Neural crest cell (in vitro differentiated cells): ENCODE results near the gene NAV2. TPM values are rescaled to one million over a fixed set of nuclear protein-coding genes. Genes with fewer than 3 reads are reported as not detected.

Source experiments
- DNase-seq: peaks from one replicate; pipeline ENCODE4 v3.0.0; 2021; ENCODE audit warnings: low read depth, mixed read lengths, low spot score
- H3K27ac Mint-ChIP-seq: one replicate; pipeline ENCODE4 v1.8.0; 2021; ENCODE audit warnings: mild to moderate bottlenecking, mixed read lengths; ENCODE audit not compliant: unreplicated experiment
- H3K27me3 Mint-ChIP-seq: 2 replicates; pipeline ENCODE4 v1.8.0; 2021; ENCODE audit warnings: low read depth, mild to moderate bottlenecking, mixed read lengths
- H3K36me3 Mint-ChIP-seq: 2 replicates; pipeline ENCODE4 v1.8.0; 2021; ENCODE audit warnings: low read depth, mild to moderate bottlenecking, mixed read lengths
- H3K4me1 Mint-ChIP-seq: 2 replicates; pipeline ENCODE4 v1.8.0; 2021; ENCODE audit warnings: mixed read lengths
- H3K4me3 Mint-ChIP-seq: one replicate; pipeline ENCODE4 v1.8.0; 2021; ENCODE audit warnings: mild to moderate bottlenecking, mixed read lengths
- H3K9me3 Mint-ChIP-seq: 2 replicates; pipeline ENCODE4 v1.8.0; 2021; ENCODE audit warnings: mixed read lengths
- CTCF ChIP-seq: fragments of 200-600 bp; sonication (generic); conservative IDR thresholded peaks from 2 replicates; pipeline ENCODE4 v1.5.0; 2021; ENCODE audit warnings: antibody characterized with exemption, mild to moderate bottlenecking
- total RNA-seq: library from RNA; stranded (reverse); gene quantifications from 2 replicates; pipeline ENCODE4 v1.2.1, GENCODE V29; 2021

NAV2 gene
- total RNA-seq, 1 donor from 2014 or later = 14.1 TPM

GRCh38 chr11:20054584-20054983, 341.9 kb downstream of the NAV2 start:
- Mint-ChIP-seq H3K9me3 (no peaks in the 10 kb centered on the region), H3K4me1 (peaks cover 23% of the 10 kb centered on the region), H3K27me3 (no peaks in the 10 kb centered on the region), H3K27ac (no peak overlapping the region), H3K36me3 (no peaks in the 10 kb centered on the region), H3K4me3 (no peak overlapping the region)
- TF ChIP-seq CTCF = no peak
- DNase-seq = no peak

- no peak overlapping the region for H3K4me3 Mint-ChIP-seq
- H3K27me3 Mint-ChIP-seq = no peaks in the 10 kb centered on the region
- no peak for TF ChIP-seq CTCF
- no peak overlapping the region for H3K27ac Mint-ChIP-seq
- H3K9me3 Mint-ChIP-seq = no peaks in the 10 kb centered on the region
- no peaks in the 10 kb centered on the region for H3K36me3 Mint-ChIP-seq
- H3K4me1 Mint-ChIP-seq = peaks cover 17% of the 10 kb centered on the region
- no peak for DNase-seq
Measured at GRCh38 chr11:20055312-20055711, 342.7 kb downstream of the NAV2 start.

GRCh38 chr11:20056109-20056949, 343.7 kb downstream of the NAV2 start:
- Mint-ChIP-seq H3K27ac (no peak overlapping the region), H3K36me3 (no peaks in the 10 kb centered on the region), H3K9me3 (no peaks in the 10 kb centered on the region), H3K4me1 (peaks cover 7% of the 10 kb centered on the region), H3K4me3 (no peak overlapping the region), H3K27me3 (no peaks in the 10 kb centered on the region)
- no peak for TF ChIP-seq CTCF
- no peak for DNase-seq

GRCh38 chr11:20056950-20057943, 344.6 kb downstream of the NAV2 start:
- Mint-ChIP-seq H3K27ac (no peak overlapping the region), H3K36me3 (no peaks in the 10 kb centered on the region), H3K4me1 (peaks cover 5% of the 10 kb centered on the region), H3K4me3 (no peak overlapping the region), H3K9me3 (no peaks in the 10 kb centered on the region), H3K27me3 (no peaks in the 10 kb centered on the region)
- no peak for DNase-seq
- TF ChIP-seq CTCF = no peak

GRCh38 chr11:20058749-20059458, 346.3 kb downstream of the NAV2 start:
- DNase-seq = no peak
- Mint-ChIP-seq H3K27ac (peak overlapping the region; percentile 1), H3K4me3 (no peak overlapping the region), H3K36me3 (no peaks in the 10 kb centered on the region), H3K27me3 (no peaks in the 10 kb centered on the region), H3K4me1 (peaks cover 5% of the 10 kb centered on the region), H3K9me3 (no peaks in the 10 kb centered on the region)
- TF ChIP-seq CTCF = no peak
